GM19455 (cell line): ENCODE measurements around the gene RAVER2.
"Not testable (repeated sequence)": the region's sequence is repeated elsewhere in the genome, so short reads cannot be mapped to it uniquely, and the experiment has no call there.

Experiments
- ATAC-seq: cut with Tn5 transposase; IDR thresholded peaks from one replicate; pipeline ENCODE4 v1.9.1; 2021; ENCODE audit not compliant: unreplicated experiment

The RAVER2 gene

GRCh38 chr1:64744492-64745180, at the start of gene RAVER2:
Gene RAVER2, plus strand, starts transcription at chr1:64745075. Its CDS starts 98 bp downstream, at chr1:64745173.
- no peak for ATAC-seq

- no peak for ATAC-seq
Measured at GRCh38 chr1:64696879-64697278, 48.0 kb upstream of the RAVER2 start.

- no peak for ATAC-seq
Measured at GRCh38 chr1:64699327-64699726, 45.5 kb upstream of the RAVER2 start.

GRCh38 chr1:64701071-64701470, 43.8 kb upstream of the RAVER2 start:
- no peak for ATAC-seq

GRCh38 chr1:64701886-64702285, 43.0 kb upstream of the RAVER2 start:
- ATAC-seq, result no peak

- not testable (repeated sequence) for ATAC-seq
Measured at GRCh38 chr1:64702670-64703069, 42.2 kb upstream of the RAVER2 start.

- ATAC-seq, result no peak
Measured at GRCh38 chr1:64703600-64703999, 41.3 kb upstream of the RAVER2 start.

GRCh38 chr1:64705591-64705990, 39.3 kb upstream of the RAVER2 start:
- ATAC-seq, result no peak

GRCh38 chr1:64711266-64711665, 33.6 kb upstream of the RAVER2 start:
- no peak for ATAC-seq

- no peak for ATAC-seq
Measured at GRCh38 chr1:64712049-64712448, 32.8 kb upstream of the RAVER2 start.

GRCh38 chr1:64715186-64715585, 29.7 kb upstream of the RAVER2 start:
- no peak for ATAC-seq

GRCh38 chr1:64721135-64721534, 23.7 kb upstream of the RAVER2 start:
- no peak for ATAC-seq

GRCh38 chr1:64721576-64722145, 23.2 kb upstream of the RAVER2 start:
- ATAC-seq, result no peak

GRCh38 chr1:64727861-64728260, 17.0 kb upstream of the RAVER2 start:
- no peak for ATAC-seq

GRCh38 chr1:64733581-64734286, 11.1 kb upstream of the RAVER2 start:
- no peak for ATAC-seq

GRCh38 chr1:64734287-64734652, 10.6 kb upstream of the RAVER2 start:
- ATAC-seq, result no peak

GRCh38 chr1:64740687-64741086, 4.2 kb upstream of the RAVER2 start:
- not testable (repeated sequence) for ATAC-seq

GRCh38 chr1:64743954-64744491, 852 bp upstream of the RAVER2 start:
- no peak for ATAC-seq

- ATAC-seq, result no peak
Measured at GRCh38 chr1:64745181-64745985, 508 bp downstream of the RAVER2 start.

GRCh38 chr1:64745986-64746940, 1.4 kb downstream of the RAVER2 start:
- no peak for ATAC-seq
